ENCODE data around the gene SPATA46.

GRCh38 chr1:162396201-162396906 lies 19.7 kb upstream of the SPATA46 start:
- no peak for TF ChIP-seq POLR2A (IDR thresholded peaks at IDR 0.05)
- TF ChIP-seq, protein P1, sequence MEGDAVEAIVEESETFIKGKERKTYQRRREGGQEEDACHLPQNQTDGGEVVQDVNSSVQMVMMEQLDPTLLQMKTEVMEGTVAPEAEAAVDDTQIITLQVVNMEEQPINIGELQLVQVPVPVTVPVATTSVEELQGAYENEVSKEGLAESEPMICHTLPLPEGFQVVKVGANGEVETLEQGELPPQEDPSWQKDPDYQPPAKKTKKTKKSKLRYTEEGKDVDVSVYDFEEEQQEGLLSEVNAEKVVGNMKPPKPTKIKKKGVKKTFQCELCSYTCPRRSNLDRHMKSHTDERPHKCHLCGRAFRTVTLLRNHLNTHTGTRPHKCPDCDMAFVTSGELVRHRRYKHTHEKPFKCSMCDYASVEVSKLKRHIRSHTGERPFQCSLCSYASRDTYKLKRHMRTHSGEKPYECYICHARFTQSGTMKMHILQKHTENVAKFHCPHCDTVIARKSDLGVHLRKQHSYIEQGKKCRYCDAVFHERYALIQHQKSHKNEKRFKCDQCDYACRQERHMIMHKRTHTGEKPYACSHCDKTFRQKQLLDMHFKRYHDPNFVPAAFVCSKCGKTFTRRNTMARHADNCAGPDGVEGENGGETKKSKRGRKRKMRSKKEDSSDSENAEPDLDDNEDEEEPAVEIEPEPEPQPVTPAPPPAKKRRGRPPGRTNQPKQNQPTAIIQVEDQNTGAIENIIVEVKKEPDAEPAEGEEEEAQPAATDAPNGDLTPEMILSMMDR (IDR thresholded peaks at IDR 0.05) = no peak
